Neutrophil (primary cell): ENCODE data around the gene LRRC36.

Source experiments
- H3K27ac ChIP-seq: fragments of 200-600 bp; sonication (generic); 2 replicates; pipeline ENCODE4 v1.5.1; 2016; ENCODE audit warnings: mild to moderate bottlenecking, moderate library complexity
- H3K27me3 ChIP-seq: fragments of 200-600 bp; sonication (generic); 2 replicates; pipeline ENCODE4 v1.6.0; 2016; ENCODE audit warnings: mild to moderate bottlenecking
- H3K36me3 ChIP-seq: fragments of 200-600 bp; sonication (generic); 2 replicates; pipeline ENCODE4 v1.5.1; 2017
- H3K4me1 ChIP-seq, 2 experiments: fragments of 200-600 bp in 1 of 2; sonication (generic) in 1 of 2; 1 replicate in 1 of 2; 2 replicates in 1 of 2; pipeline versions ENCODE4 v1.5.1 to v1.6.1; 2013 to 2016; ENCODE audit warnings: low read depth in 1 of 2, low read length in 1 of 2, mild to moderate bottlenecking in 1 of 2, moderate library complexity in 1 of 2; ENCODE audit not compliant: control insufficient read depth in 1 of 2, insufficient read depth in 1 of 2
- H3K4me3 ChIP-seq, 2 experiments: fragments of 200-600 bp in 1 of 2; sonication (generic) in 1 of 2; 1 replicate in 1 of 2; 2 replicates in 1 of 2; pipeline ENCODE4 v1.5.1; 2013 to 2016; ENCODE audit warnings: low read depth in 1 of 2, low read length in 1 of 2, mild to moderate bottlenecking in 1 of 2, moderate library complexity in 1 of 2
- H3K9me3 ChIP-seq: fragments of 200-600 bp; sonication (generic); 2 replicates; pipeline ENCODE4 v1.5.1; 2016
- TF ChIP-seq, protein P1 (sequence below): fragments of 200-600 bp; sonication (generic); IDR thresholded peaks from 2 replicates; pipeline ENCODE4 v1.5.1; 2016; ENCODE audit warnings: antibody characterized with exemption

The LRRC36 gene

DNA sequence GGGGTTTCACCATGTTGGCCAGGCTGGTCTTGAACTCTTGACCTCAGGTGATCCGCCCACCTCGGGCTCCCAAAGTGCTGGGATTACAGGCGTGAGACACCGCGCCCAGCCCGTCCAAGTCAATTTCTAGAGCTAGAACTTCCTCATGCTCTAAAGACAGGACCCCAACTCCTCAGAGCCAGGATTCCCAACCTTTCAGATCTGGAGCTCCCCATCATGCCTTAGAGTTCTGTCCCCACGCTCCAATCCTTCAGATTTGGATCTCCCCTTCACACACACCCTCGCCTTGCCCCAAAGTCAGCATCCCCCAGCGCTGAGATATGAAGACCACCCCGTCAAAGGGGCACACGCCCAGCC is 522 bp upstream of the LRRC36 start:
- Histone ChIP-seq H3K27me3 (peaks cover 68% of the 10 kb centered on the region), H3K36me3 (no peaks in the 10 kb centered on the region), H3K9me3 (no peaks in the 10 kb centered on the region), H3K4me1 (peaks cover 10 to 15% of the 10 kb centered on the region in 2 experiments), H3K4me3 (no peak overlapping the region), H3K27ac (no peak overlapping the region)
- TF ChIP-seq, protein P1, sequence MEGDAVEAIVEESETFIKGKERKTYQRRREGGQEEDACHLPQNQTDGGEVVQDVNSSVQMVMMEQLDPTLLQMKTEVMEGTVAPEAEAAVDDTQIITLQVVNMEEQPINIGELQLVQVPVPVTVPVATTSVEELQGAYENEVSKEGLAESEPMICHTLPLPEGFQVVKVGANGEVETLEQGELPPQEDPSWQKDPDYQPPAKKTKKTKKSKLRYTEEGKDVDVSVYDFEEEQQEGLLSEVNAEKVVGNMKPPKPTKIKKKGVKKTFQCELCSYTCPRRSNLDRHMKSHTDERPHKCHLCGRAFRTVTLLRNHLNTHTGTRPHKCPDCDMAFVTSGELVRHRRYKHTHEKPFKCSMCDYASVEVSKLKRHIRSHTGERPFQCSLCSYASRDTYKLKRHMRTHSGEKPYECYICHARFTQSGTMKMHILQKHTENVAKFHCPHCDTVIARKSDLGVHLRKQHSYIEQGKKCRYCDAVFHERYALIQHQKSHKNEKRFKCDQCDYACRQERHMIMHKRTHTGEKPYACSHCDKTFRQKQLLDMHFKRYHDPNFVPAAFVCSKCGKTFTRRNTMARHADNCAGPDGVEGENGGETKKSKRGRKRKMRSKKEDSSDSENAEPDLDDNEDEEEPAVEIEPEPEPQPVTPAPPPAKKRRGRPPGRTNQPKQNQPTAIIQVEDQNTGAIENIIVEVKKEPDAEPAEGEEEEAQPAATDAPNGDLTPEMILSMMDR = no peak

DNA sequence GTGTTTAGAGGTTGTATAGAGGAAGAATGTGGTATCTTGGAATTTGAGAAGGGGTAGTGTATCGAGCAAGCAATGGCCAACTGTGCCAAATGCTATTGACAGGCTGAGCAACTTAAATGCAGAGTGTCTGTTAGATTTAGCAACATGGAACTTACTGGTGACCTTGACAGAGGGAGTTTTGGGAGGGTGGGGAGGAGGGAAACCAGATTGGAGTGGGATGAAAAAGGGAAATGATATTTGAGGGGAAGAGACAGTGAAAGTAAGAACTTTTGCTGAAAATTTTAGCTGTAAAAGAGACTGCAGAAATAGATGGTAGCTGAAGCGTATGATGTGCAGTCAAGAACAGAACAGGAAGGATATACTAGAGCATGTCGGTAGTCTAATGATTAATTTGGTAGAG is 1.1 kb downstream of the LRRC36 start:
- Histone ChIP-seq H3K27me3 (peaks cover 66% of the 10 kb centered on the region), H3K4me3 (no peak overlapping the region), H3K27ac (no peak overlapping the region), H3K36me3 (no peaks in the 10 kb centered on the region), H3K4me1 (peaks cover 10 to 15% of the 10 kb centered on the region in 2 experiments), H3K9me3 (no peaks in the 10 kb centered on the region)
- TF ChIP-seq, protein P1 = no peak

DNA sequence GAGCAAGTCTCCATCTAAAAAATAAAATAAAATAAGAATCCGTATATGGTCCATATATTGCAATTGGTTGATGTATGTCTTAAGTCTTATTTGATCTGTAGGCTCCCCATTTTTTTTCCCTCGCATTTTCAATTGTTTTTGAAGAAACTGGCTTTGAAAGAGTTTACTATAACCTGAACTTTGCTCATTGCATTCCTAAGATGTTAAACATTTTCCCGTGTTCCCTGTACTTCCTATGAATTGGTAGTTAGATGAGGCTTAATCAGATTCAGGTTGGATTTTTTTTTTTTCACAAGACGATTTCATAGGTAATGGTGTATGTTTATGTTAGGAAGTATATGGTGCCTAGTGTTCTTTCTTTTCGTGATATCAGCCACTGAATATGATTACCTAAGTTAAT is 3.3 kb downstream of the LRRC36 start:
- H3K27ac ChIP-seq = no peak overlapping the region

DNA sequence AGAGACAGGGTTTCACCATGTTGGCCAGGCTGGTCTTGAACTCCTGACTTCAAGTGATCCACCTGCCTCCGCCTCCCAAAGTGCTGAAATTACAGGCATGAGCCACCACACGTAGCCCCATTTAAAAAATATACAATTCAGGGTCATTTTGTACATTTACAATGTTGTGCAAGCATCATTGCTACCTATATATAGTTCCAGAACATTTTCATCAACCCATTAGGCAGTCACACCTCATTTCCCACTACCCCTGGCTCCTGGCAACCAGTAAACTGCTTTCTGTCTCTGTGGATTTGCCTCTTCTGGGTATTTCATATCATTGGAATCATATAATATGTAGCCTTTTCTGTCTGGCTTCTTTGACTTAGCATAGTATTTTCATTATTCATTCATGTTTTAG is 6.7 kb downstream of the LRRC36 start:
- H3K27ac ChIP-seq = no peak overlapping the region
- no peak overlapping the region for H3K4me3 ChIP-seq
- peaks cover 17% of the 10 kb centered on the region for H3K27me3 ChIP-seq
- TF ChIP-seq, protein P1 = no peak
- H3K4me1 ChIP-seq = no peaks in the 10 kb centered on the region
- no peaks in the 10 kb centered on the region for H3K36me3 ChIP-seq
- H3K9me3 ChIP-seq = no peaks in the 10 kb centered on the region

More for the DNA sequence above, 3.3 kb downstream of the LRRC36 start:
- H3K4me3 ChIP-seq = no peak overlapping the region
- TF ChIP-seq, protein P1 = no peak
- peaks cover 51% of the 10 kb centered on the region for H3K27me3 ChIP-seq
- H3K4me1 ChIP-seq = peaks cover 4 to 9% of the 10 kb centered on the region in 2 experiments
- H3K9me3 ChIP-seq = no peaks in the 10 kb centered on the region
- H3K36me3 ChIP-seq = no peaks in the 10 kb centered on the region

DNA sequence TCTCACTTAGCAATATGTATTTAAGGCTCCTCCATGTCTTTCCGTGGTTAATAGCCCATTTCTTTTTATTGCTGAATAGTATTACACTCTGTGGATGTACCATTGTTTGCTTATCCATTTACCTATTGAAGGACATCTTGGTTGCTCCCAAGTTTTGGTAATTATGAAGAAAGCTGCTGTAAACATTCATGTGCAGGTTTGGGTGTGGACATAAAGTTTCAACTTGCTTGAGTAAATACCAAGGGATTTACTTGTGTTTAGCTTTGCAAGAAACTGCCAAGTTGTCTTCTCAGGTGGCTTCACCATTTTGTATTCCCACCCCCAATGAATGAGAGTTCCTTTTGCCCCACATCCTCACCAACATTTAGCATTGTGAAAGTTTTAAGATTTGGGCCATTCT is 9.5 kb downstream of the LRRC36 start:
- peaks cover 10% of the 10 kb centered on the region for H3K27me3 ChIP-seq
- H3K4me3 ChIP-seq = no peak overlapping the region
- no peak overlapping the region for H3K27ac ChIP-seq
- H3K4me1 ChIP-seq = no peaks in the 10 kb centered on the region
- H3K9me3 ChIP-seq = no peaks in the 10 kb centered on the region
- TF ChIP-seq, protein P1 = no peak
- H3K36me3 ChIP-seq = no peaks in the 10 kb centered on the region

DNA sequence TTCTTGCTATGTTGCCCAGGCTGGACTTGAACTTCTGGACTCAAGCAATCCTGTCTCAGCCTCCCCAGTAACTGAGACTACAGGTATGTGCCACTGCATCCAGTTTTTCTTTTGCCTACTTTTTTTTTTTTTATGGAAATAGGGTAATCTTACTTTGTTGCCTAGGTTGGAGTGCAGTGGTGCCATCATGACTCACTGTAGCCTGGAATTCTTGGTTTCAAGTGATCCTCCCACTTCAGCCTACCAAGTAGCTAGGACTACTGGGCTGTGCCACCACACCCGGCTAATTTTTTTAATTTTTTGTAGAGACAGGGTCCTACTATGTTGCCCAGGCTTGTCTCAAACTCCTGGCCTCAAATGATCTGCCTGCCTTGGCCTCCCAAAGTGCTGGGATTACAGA is 10.0 kb downstream of the LRRC36 start:
- Histone ChIP-seq H3K36me3 (no peaks in the 10 kb centered on the region), H3K9me3 (no peaks in the 10 kb centered on the region), H3K4me3 (no peak overlapping the region), H3K4me1 (no peaks in the 10 kb centered on the region), H3K27ac (no peak overlapping the region), H3K27me3 (peaks cover 10% of the 10 kb centered on the region)
- TF ChIP-seq, protein P1 = no peak
